ENCODE results near the gene WLS.

- TF ChIP-seq TCF12 (IDR thresholded peaks at IDR 0.05; ENCODE audit: low read depth) (no peak), EGR1 (IDR thresholded peaks at IDR 0.05) (no peak), RAD21 (IDR thresholded peaks at IDR 0.05; ENCODE audit: low read depth) (no peak), EP300 (IDR thresholded peaks at IDR 0.05; ENCODE audit: borderline replicate concordance) (no peak)
Observed at GRCh38 chr1:68217618-68218017, 14.7 kb downstream of the WLS start.
